Ureter (tissue), 1 donor: ENCODE results near the gene CLEC10A. TPM values are rescaled to one million over a fixed set of nuclear protein-coding genes. Genes with fewer than 3 reads are reported as not detected.
"Not testable (repeated sequence)": the region's sequence is repeated elsewhere in the genome, so short reads cannot be mapped to it uniquely, and the experiment has no call there.

Experiments used
- DNase-seq: peaks from one replicate; pipeline ENCODE4 v3.0.0-alpha.2; 2020; ENCODE audit warnings: low spot score
- total RNA-seq: library from RNA; stranded (reverse); gene quantifications from one replicate; pipeline ENCODE4 v1.2.4, GENCODE V29; 2023
- donor health status: DM: yes; HTN: yes; CAD: no.

The CLEC10A gene
- 5.1 TPM for total RNA-seq

GRCh38 chr17:7079581-7080455 is at the start of gene CLEC10A:
Gene CLEC10A, minus strand, starts transcription at chr17:7080251. Its CDS starts 1,439 bp downstream, at chr17:7078812.
- DNase-seq: no peak

- DNase-seq: no peak
Observed at GRCh38 chr17:7129311-7129710, 49.3 kb upstream of the CLEC10A start.

- no peak for DNase-seq
Observed at GRCh38 chr17:7128160-7128559, 48.1 kb upstream of the CLEC10A start.

GRCh38 chr17:7127501-7127900 is 47.5 kb upstream of the CLEC10A start:
- DNase-seq: not testable (repeated sequence)

- not testable (repeated sequence) for DNase-seq
Observed at GRCh38 chr17:7126386-7126785, 46.3 kb upstream of the CLEC10A start.

GRCh38 chr17:7124923-7125322 is 44.9 kb upstream of the CLEC10A start:
- no peak for DNase-seq

DNA sequence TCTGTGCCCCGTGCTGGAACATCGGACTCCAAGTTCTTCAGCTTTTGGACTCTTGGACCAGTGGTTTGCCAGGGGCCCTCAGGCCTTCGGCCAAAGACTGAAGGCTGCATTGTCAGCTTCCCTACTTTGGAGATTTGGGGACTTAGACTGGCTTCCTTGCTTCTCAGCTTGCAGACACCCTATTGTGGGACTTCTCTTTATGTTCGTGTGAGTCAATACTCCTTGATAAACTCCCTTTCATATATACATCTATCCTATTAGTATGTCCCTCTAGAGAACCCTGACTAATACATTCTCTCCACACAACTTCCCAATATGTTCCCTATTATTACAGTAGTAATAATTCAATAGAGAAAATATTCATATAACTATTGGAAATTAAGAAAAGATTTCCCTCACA is 43.8 kb upstream of the CLEC10A start:
- DNase-seq: no peak

GRCh38 chr17:7122381-7122780 is 42.3 kb upstream of the CLEC10A start:
- DNase-seq: no peak

DNA sequence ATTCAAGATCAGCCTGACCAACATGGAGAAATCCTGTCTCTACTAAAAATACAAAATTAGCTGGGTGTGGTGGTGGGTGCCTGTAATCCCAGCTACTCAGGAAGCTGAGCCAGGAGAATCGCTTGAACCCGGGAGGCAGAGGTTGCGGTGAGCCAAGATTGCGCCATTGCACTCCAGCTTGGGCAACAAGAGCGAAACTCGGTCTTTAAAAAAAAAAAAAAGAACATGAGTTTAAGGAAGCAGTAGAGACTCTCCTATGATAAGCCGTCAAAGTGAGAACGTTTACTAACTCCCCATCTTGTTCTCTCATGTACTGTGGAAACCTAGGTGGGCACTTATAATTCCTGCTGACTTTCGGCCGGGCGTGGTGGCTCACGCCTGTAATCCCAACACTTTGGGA is 40.6 kb upstream of the CLEC10A start:
- not testable (repeated sequence) for DNase-seq

DNA sequence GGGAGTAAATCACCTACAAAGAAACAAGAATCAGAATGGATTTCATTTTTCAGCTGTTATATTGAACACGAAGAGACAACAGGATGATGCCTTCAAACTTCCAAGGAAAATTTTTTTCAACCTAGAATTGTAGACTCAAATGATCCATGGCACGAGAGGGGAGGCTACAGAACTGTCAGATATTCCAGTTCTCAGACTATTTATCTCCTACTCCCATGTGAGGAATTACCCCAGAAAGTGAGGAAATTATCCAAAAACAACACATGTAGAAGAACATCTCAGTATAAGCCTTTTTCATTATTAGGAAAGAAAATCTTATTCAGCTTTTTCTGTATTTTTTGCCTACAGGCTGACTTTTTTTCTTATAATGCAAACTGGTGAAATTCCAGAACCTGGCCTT is 40.1 kb upstream of the CLEC10A start:
- DNase-seq: no peak

DNA sequence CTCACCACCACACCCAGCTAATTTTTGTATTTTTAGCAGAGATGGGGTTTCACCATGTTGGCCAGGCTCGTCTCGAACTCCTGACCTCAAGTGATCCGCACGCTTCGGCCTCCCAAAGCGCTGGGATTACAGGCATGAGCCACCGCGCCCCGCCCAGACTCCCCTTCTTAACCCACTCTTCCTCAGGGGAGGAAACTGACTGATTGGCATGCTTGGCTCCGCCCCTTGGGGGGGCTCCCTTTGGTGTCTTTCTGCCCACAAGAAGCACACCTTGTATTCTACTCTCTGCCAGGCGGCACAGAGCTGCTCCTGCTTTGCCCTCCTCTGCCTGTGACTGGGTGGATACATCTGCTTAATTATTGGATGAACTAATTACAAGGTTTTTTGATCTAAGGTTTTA is 39.3 kb upstream of the CLEC10A start:
- no peak for DNase-seq

DNA sequence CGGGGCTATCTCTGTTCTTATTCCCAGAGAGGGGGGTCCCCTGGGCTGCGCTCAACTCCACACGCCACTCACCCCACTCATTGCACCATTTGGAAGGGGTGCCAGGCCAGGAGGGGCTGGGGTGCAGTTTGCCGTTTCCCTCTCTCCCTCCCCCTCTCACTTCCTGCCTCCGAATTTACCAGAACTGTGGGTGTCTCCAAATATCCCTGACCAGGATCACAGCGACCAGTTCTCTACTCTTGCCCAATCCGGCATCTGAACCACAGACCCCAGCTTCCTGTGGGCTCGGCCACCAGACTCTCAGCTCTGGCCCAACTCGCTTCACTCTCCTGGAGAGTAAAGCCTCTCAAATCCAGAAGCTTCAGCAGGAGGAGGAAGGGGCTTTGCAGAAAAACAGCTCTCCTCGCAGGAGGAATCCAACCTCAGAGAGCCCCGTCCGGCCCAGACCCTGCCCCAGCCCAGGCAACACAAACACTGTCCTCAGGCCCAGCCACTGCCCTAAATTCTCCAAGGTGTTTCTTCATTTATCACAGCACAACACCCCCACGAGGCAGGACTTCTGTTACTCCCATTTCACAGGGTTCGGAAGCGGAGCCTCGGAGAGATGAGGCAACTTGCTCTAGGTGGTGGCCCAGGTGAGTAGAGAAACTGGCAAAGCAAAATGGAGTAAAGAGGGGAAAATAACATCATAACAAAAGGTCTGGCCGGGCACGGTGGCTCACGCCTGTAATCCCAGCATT is 35.0 kb upstream of the CLEC10A start:
- no peak for DNase-seq

DNA sequence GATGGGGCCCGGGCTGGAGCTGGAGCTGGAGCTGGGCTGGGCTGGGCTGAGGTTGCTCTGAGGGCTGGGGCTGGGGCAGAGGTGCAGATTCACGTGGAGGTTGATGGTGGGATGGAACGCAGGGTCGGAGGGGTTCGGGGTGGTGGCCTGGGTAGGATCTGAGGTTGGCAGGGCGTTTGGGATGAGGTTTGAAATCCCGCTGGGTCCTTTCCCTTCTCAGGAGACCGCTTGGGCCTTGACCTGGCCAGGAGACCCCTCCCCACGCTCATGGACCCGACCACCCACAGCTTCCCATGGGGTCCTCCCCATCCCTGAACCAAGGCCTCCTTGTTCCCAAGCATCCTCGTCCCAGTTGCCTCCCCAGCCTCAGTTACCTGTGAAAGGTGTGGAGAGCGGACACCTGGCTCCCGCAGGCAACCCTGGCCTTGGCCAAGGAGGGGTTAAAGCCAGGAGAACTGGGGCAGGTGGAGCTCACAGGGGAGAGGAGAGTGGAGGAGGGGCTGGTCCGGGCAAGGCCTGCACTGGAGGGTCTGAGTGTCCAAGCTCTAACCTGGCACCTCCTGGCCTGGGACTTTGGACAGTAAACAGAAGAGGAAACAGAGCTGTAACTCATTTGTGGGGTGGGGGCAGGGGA is 34.3 kb upstream of the CLEC10A start, which contains the start of gene ASGR2:
ASGR2 (minus strand) TSS at position 582 of the 634 bp plus-strand sequence. CDS start 582 bp downstream, outside the sequence.
- DNase-seq: no peak

DNA sequence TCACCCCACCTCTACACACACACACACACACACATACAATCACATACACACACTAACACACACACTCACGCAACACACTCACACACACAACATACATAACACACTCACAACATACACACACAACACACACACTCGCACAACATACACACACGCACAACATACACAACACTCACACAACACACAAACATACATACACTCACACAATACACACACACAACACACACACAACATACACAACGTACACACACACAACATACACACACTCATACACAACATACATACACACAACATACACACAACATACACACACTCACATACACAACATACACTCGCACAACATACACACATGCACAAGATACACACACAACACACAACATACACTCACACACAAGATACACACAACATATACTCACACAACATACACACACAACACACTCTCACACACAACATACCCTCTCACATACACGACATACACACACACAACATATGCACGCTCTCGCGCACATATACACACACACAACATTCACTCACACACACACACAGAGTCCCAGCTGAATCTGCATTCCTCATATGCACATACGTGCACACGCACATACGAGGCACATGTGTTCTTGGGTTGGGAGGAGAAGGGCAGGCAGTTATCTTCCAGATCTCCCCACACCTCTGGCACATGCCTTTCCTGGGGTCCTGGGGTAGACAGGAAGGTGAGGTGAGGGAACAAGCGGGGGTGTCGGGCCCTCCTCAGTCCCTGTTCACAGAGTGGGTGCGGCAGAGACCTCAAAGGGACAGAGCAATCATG is 33.4 kb upstream of the CLEC10A start:
- DNase-seq: no peak

DNA sequence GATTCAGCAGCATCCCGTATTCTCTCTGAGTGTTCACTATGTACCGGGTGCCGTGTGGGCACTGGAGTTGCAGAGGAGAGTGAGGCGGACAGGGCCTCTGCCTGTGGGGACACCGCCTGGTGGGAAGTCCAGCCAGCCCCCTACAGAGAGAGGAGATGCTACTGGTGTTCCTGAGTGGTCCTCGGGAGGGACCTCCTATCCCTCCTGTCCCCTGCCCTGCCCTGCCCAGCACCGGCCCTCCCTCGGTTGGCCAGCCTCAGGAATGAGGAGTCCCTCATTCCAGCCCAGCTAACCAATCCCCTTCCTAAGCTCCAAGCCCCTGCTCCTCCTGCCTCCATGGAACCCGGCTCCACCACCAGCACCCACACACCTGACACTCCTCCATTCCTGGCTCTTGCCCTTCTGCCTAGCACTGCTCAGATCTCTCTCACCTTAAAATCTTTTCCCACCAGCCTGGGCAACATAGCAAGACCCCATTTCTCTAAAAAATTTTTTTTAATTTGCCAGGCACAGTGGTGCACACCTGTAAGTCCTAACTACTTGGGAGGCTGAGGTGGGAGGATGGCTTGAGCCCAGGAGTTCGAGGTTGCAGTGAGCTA is 32.6 kb upstream of the CLEC10A start:
- no peak for DNase-seq

GRCh38 chr17:7111784-7112509 is 31.9 kb upstream of the CLEC10A start:
- DNase-seq: no peak

DNA sequence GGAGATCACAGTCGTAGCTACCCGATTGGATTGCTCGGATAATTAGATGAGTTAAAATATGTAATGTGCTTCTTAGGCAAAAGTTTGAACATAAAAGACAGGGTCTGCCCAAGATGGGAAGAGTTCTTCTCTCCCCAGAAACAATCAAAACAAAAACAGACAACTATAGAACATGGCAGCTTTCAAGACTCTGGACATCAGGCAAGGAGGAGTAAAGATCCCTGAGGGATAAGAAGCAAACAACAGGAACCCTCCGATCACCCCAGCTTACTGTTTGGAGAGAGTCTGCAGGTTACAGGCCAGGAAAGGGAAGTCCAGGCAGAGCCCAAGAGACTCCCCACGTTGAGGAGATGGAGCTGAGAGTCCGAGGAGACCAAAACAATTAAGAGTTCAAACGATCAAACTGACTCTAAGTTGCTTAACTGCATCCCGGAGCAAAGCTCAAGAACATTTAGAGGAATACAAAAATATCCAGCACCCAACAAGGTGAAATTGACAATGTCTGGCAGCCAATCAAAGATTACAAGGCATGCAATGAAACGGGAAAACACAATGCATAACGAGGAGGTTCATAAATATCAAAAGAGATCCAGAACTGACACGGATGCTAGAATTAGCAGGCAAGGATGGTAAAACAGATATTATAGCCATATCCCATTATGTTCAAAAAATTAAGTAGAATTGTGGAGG is 30.7 kb upstream of the CLEC10A start:
- DNase-seq: no peak

DNA sequence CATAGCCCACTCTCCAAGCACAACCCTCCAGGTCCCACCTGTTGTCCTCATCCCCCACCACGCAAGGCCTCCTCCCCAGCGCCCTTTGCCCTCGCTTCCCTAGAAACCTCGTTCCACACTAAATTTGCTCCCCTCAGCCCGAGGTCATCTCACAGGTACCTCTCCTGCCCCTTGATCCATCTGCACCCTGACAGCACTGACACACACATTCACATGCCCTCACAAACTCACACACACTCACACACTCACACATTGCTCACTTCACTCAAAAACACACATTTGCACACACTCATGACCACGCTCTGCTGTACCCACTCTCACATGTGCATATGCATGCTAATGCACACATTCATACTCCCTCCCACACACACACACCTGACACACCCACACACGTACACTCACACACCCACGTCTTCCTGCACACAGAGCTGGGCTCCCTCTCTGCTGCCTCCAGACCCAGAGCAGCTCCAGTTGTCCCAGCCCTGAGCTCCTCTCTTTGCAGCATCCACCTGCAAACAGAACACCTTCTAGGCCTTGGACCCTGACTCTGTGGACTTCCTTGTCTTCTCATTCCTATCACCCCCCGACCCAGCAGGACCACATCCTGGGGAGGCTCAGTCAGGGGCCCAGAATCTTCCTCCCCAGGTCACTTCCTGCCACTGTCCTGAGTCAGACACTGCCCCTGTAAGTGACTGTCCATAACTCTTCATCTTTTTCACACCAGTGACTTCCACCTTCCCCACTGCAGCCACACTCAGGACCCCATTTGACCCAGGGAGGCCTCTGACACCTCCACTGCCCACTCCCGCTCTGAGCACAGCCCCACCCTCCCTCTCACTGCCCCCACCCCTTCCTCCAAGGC is 29.6 kb upstream of the CLEC10A start:
- no peak for DNase-seq

- no peak for DNase-seq
Observed at GRCh38 chr17:7108981-7109380, 28.9 kb upstream of the CLEC10A start.
